ENCODE results near the gene MINDY4B.
"Not testable (repeated sequence)": the region's sequence is repeated elsewhere in the genome, so short reads cannot be mapped to it uniquely, and the experiment has no call there.

Gene MINDY4B

GRCh38 chr3:150898046-150898754, 7.0 kb downstream of the MINDY4B start:
- DNase-seq, result no peak
- ATAC-seq, result no peak

GRCh38 chr3:150897592-150897991, 7.6 kb downstream of the MINDY4B start:
- no peak for ATAC-seq
- DNase-seq, result no peak

- ATAC-seq (no peak), DNase-seq (no peak)
Measured at GRCh38 chr3:150890831-150891230, 14.4 kb downstream of the MINDY4B start.

- DNase-seq, result no peak
Measured at GRCh38 chr3:150890295-150890694, 14.9 kb downstream of the MINDY4B start.

GRCh38 chr3:150889106-150889505, 16.1 kb downstream of the MINDY4B start:
- no peak for DNase-seq
- ATAC-seq, result no peak

More at GRCh38 chr3:150890295-150890694, 14.9 kb downstream of the MINDY4B start:
- ATAC-seq, result no peak

- no peak for DNase-seq
- no peak for ATAC-seq
Measured at GRCh38 chr3:150887031-150887430, 18.2 kb downstream of the MINDY4B start.

GRCh38 chr3:150885535-150885934, 19.7 kb downstream of the MINDY4B start:
- no peak for DNase-seq
- no peak for ATAC-seq

- no peak for ATAC-seq
- no peak for DNase-seq
Measured at GRCh38 chr3:150878996-150879575, 26.2 kb downstream of the MINDY4B start.

- no peak for DNase-seq
- no peak for ATAC-seq
Measured at GRCh38 chr3:150878290-150878689, 26.9 kb downstream of the MINDY4B start.

- DNase-seq (no peak), ATAC-seq (no peak)
Measured at GRCh38 chr3:150877303-150877702, 27.9 kb downstream of the MINDY4B start.

- ATAC-seq (no peak), DNase-seq (no peak)
Measured at GRCh38 chr3:150876611-150877265, 28.5 kb downstream of the MINDY4B start.

GRCh38 chr3:150875548-150875947, 29.7 kb downstream of the MINDY4B start:
- no peak for ATAC-seq
- no peak for DNase-seq

GRCh38 chr3:150874666-150875219, 30.5 kb downstream of the MINDY4B start:
- DNase-seq, result no peak

GRCh38 chr3:150871192-150871591, 34.0 kb downstream of the MINDY4B start:
- ATAC-seq (no peak), DNase-seq (no peak)

More at GRCh38 chr3:150874666-150875219, 30.5 kb downstream of the MINDY4B start:
- no peak for ATAC-seq

GRCh38 chr3:150870406-150870805, 34.8 kb downstream of the MINDY4B start:
- ATAC-seq, result no peak
- no peak for DNase-seq

- DNase-seq, result no peak
- no peak for ATAC-seq
Measured at GRCh38 chr3:150868282-150868681, 37.0 kb downstream of the MINDY4B start.

- ATAC-seq, result no peak
- no peak for DNase-seq
Measured at GRCh38 chr3:150867434-150867833, 37.8 kb downstream of the MINDY4B start.

GRCh38 chr3:150863921-150864320, 41.3 kb downstream of the MINDY4B start:
- not testable (repeated sequence) for DNase-seq, ATAC-seq

- DNase-seq, result no peak
- no peak for ATAC-seq
Measured at GRCh38 chr3:150861851-150862250, 43.4 kb downstream of the MINDY4B start.

- not testable (repeated sequence) for ATAC-seq, DNase-seq
Measured at GRCh38 chr3:150857936-150858335, 47.3 kb downstream of the MINDY4B start.

- DNase-seq (no peak), ATAC-seq (no peak)
Measured at GRCh38 chr3:150850191-150850590, 55.0 kb downstream of the MINDY4B start.

GRCh38 chr3:150848864-150849263, 56.4 kb downstream of the MINDY4B start:
- DNase-seq (no peak), ATAC-seq (no peak)

- ATAC-seq (no peak), DNase-seq (no peak)
Measured at GRCh38 chr3:150847433-150847832, 57.8 kb downstream of the MINDY4B start.
